HG02840 (cell line): ENCODE results near the gene CD27.
"Not testable (repeated sequence)": the region's sequence is repeated elsewhere in the genome, so short reads cannot be mapped to it uniquely, and the experiment has no call there.

Source experiments
- ATAC-seq: cut with Tn5 transposase; IDR thresholded peaks from one replicate; pipeline ENCODE4 v1.9.1; 2021; ENCODE audit warnings: mild to moderate bottlenecking, moderate library complexity, moderate number of reproducible peaks; ENCODE audit not compliant: unreplicated experiment, low FRiP score

Gene CD27

GRCh38 chr12:6477601-6478377 lies 33.0 kb downstream of the CD27 start:
- not testable (repeated sequence) for ATAC-seq

- ATAC-seq = no peak
Measured at GRCh38 chr12:6478416-6478815, 33.7 kb downstream of the CD27 start.

GRCh38 chr12:6488240-6488639 lies 43.5 kb downstream of the CD27 start:
- no peak for ATAC-seq

- no peak for ATAC-seq
Measured at GRCh38 chr12:6489449-6489848, 44.7 kb downstream of the CD27 start.

- not testable (repeated sequence) for ATAC-seq
Measured at GRCh38 chr12:6490673-6491072, 45.9 kb downstream of the CD27 start.

- ATAC-seq = peak; percentile 56
Measured at GRCh38 chr12:6492838-6493496, 48.2 kb downstream of the CD27 start, which contains the start of gene MRPL51. MRPL51 (minus strand) TSS chr12:6493262; CDS start chr12:6493136, 126 bp downstream.

GRCh38 chr12:6493497-6494257 lies 48.9 kb downstream of the CD27 start, which contains the start of gene NCAPD2:
NCAPD2 (plus strand) TSS chr12:6494102; CDS start chr12:6495099, 997 bp downstream.
- peak; percentile 87 for ATAC-seq

- peak; percentile 35 for ATAC-seq
Measured at GRCh38 chr12:6494258-6494743, 49.5 kb downstream of the CD27 start.

- ATAC-seq = no peak
Measured at GRCh38 chr12:6494968-6495367, 50.2 kb downstream of the CD27 start.

GRCh38 chr12:6497291-6497690 lies 52.5 kb downstream of the CD27 start:
- not testable (repeated sequence) for ATAC-seq

- no peak for ATAC-seq
Measured at GRCh38 chr12:6500466-6500865, 55.7 kb downstream of the CD27 start.
